ENCODE measurements around the gene PHF20. TPM values are rescaled to one million over a fixed set of nuclear protein-coding genes. Genes with fewer than 3 reads are reported as not detected.

Gene PHF20
- total and polyA plus RNA-seq, 2 of the 8 experiments (the other 6 are each of a cell fraction or from before 2014, with no cell fraction given), result 25.6 to 70.1 TPM

GRCh38 chr20:35984382-35984781, 212.6 kb downstream of the PHF20 start:
- no peak overlapping the region for H3K27ac ChIP-seq (ENCODE audit: low read depth, low read length)
- H3K27me3 ChIP-seq (replicated peaks in 1 of 4; ENCODE audit: control insufficient read depth in 3 of 4, extremely low read depth in 1 of 4, insufficient read depth in 3 of 4, low read length in 3 of 4), result no peaks in the 10 kb centered on the region; a peak in 1 of 7 replicates
- H3K14ac ChIP-seq (ENCODE audit: insufficient read length), result no peak overlapping the region
- no peak overlapping the region for H4K8ac ChIP-seq (ENCODE audit: extremely low read depth, insufficient read depth, low read length)
- DNase-seq (ENCODE audit: low read depth in 1 of 2, low spot score in 2 of 2) (no peak), FAIRE-seq (no peak)
- no peak overlapping the region for H2BK12ac ChIP-seq (ENCODE audit: low read depth, low read length)
- H3K23ac ChIP-seq (ENCODE audit: insufficient read length), result no peak overlapping the region
- CTCF ChIA-PET (ENCODE audit: partially characterized antibody), result interaction anchor here (0.6 to 10.3 kb wide), 6 partner anchors 8 to 215 kb away, joined by 3 to 138 read pairs (median 3); partner anchors contain the start of gene SCAND1
- POLR2A ChIA-PET (ENCODE audit: partially characterized antibody), result interaction anchor here (1.0 kb wide), 1 partner anchor 31 kb away, joined by 4 read pairs; the partner anchor contains the start of gene SCAND1
- 75% methylated on average over 6 of the region's 6 CpGs; no CpG with 5 or more reads in 1 of the 2 experiments for WGBS, 2 experiments (ENCODE audit: extremely low coverage in 1 of 2, insufficient coverage in 1 of 2, insufficient read length in 1 of 2, insufficient replicate concordance in 2 of 2, low coverage in 1 of 2, low lambda C conversion rate in 2 of 2, missing lambda C conversion rate in 1 of 2)
- H3K79me2 ChIP-seq (ENCODE audit: control insufficient read depth in 1 of 2, insufficient read depth in 2 of 2, low read length in 2 of 2), result no peaks in the 10 kb centered on the region
- no peak overlapping the region for H2BK15ac ChIP-seq (ENCODE audit: low read length)
- H3K9ac ChIP-seq (replicated peaks in 1 of 4; ENCODE audit: extremely low read depth in 1 of 4, low read depth in 3 of 4, low read length in 3 of 4), result no peak overlapping the region
- no peaks in the 10 kb centered on the region; a peak in 1 of 7 replicates for H3K4me1 ChIP-seq (replicated peaks in 1 of 4; ENCODE audit: control insufficient read depth in 3 of 4, insufficient read depth in 4 of 4, low read length in 3 of 4)
- no peak overlapping the region for H3K4ac ChIP-seq (replicated peaks; ENCODE audit: insufficient read length, low read depth, low read length)
- no peak overlapping the region for H3K4me3 ChIP-seq (ENCODE audit: extremely low read depth in 1 of 4, insufficient read depth in 2 of 4, low read depth in 3 of 4, low read length in 4 of 4)
- H3K36me3 ChIP-seq (ENCODE audit: control insufficient read depth in 2 of 4, insufficient read depth in 4 of 4, low read length in 3 of 4), result no peaks in the 10 kb centered on the region
- no peak overlapping the region for H2BK20ac ChIP-seq (ENCODE audit: low read length)
- H2BK5ac ChIP-seq (ENCODE audit: low read depth, low read length), result no peak overlapping the region
- no peaks in the 10 kb centered on the region for H3K79me1 ChIP-seq (ENCODE audit: low read depth, low read length)
- H2AFZ ChIP-seq (ENCODE audit: low read length), result no peak overlapping the region
- H2AK5ac ChIP-seq (ENCODE audit: low read depth, low read length), result no peak overlapping the region
- TF ChIP-seq TAF1 (IDR thresholded peaks at IDR 0.05; ENCODE audit: low read depth, low read length), result no peak
- TF ChIP-seq POU5F1 (IDR thresholded peaks at IDR 0.05; ENCODE audit: low read depth, low read length), result no peak
- TF ChIP-seq RFX5 (IDR thresholded peaks at IDR 0.05; ENCODE audit: borderline replicate concordance, low read depth, low read length), result no peak
- no peak for TF ChIP-seq BACH1 (IDR thresholded peaks at IDR 0.05; ENCODE audit: low read length)
- TF ChIP-seq, protein P1, sequence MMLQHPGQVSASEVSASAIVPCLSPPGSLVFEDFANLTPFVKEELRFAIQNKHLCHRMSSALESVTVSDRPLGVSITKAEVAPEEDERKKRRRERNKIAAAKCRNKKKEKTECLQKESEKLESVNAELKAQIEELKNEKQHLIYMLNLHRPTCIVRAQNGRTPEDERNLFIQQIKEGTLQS (IDR thresholded peaks at IDR 0.05; ENCODE audit: insufficient read depth, low read depth, low read length), result no peak
- no peak for TF ChIP-seq BRCA1 (IDR thresholded peaks at IDR 0.05; ENCODE audit: low read depth, low read length)
- TF ChIP-seq CHD2 (IDR thresholded peaks at IDR 0.05; ENCODE audit: low read length), result no peak
- TF ChIP-seq CHD1 (IDR thresholded peaks at IDR 0.05; ENCODE audit: low read depth, low read length), result no peak
- TF ChIP-seq SIN3A (conservative IDR thresholded peaks at IDR 0.05 in 1 of 2, IDR thresholded peaks at IDR 0.05 in 1 of 2; ENCODE audit: low read depth in 1 of 2, low read length in 2 of 2), result no peak
- H3K56ac ChIP-seq (replicated peaks; ENCODE audit: insufficient read length, low read depth, low read length), result no peak overlapping the region
- no peak overlapping the region for H2BK120ac ChIP-seq (replicated peaks; ENCODE audit: low read depth, low read length)
- no peaks in the 10 kb centered on the region for H4K20me1 ChIP-seq (replicated peaks in 1 of 2; ENCODE audit: control insufficient read depth in 1 of 2, insufficient read depth in 2 of 2, low read length in 2 of 2)
- no peak overlapping the region for H4K5ac ChIP-seq (ENCODE audit: insufficient read length, low read depth, low read length)
- no peak overlapping the region for H4K91ac ChIP-seq (replicated peaks; ENCODE audit: insufficient read length, low read length)
- H3K9me3 ChIP-seq (ENCODE audit: insufficient read depth in 2 of 2, low read depth in 1 of 2, low read length in 1 of 2), result no peaks in the 10 kb centered on the region
- no peak overlapping the region for H3K4me2 ChIP-seq (ENCODE audit: insufficient read depth in 1 of 2, low read depth in 2 of 2, low read length in 2 of 2)
- no peaks in the 10 kb centered on the region for H3K23me2 ChIP-seq (ENCODE audit: low read depth, low read length)
- H3K18ac ChIP-seq (ENCODE audit: extremely low read depth, low read length), result no peak overlapping the region
